Liver (tissue), 9 donors: ENCODE data around the gene TIMP3. TPM values are rescaled to one million over a fixed set of nuclear protein-coding genes. Genes with fewer than 3 reads are reported as not detected.

Experiments used
- DNase-seq: peaks from one replicate; pipeline ENCODE4 v3.0.0-alpha.2; 2017; ENCODE audit warnings: low spot score
- H3K27ac ChIP-seq, 2 donors: one replicate each; pipeline ENCODE4 v1.7.0; 2013; ENCODE audit warnings: inconsistent platforms in 2 of 2, low read length in 2 of 2, control low read depth in 1 of 2, low read depth in 1 of 2, mild to moderate bottlenecking in 1 of 2
- H3K27me3 ChIP-seq, 4 donors: one replicate each; pipeline versions ENCODE4 v1.6.1 to v1.7.0; 2013; ENCODE audit warnings: low read length in 3 of 4, inconsistent platforms in 1 of 4, mild to moderate bottlenecking in 1 of 4, moderate library complexity in 1 of 4; ENCODE audit not compliant: control insufficient read depth in 4 of 4, insufficient read depth in 4 of 4
- H3K36me3 ChIP-seq, 4 donors: one replicate each; pipeline versions ENCODE4 v1.6.1 to v1.7.0; 2013; ENCODE audit warnings: low read length in 3 of 4, mild to moderate bottlenecking in 3 of 4, low read depth in 1 of 4, moderate library complexity in 1 of 4; ENCODE audit not compliant: control insufficient read depth in 4 of 4, insufficient read depth in 3 of 4
- H3K4me1 ChIP-seq, 4 donors: one replicate each; pipeline versions ENCODE4 v1.6.1 to v1.7.0; 2013; ENCODE audit warnings: low read length in 3 of 4, mild to moderate bottlenecking in 3 of 4, moderate library complexity in 1 of 4; ENCODE audit not compliant: control insufficient read depth in 4 of 4, insufficient read depth in 4 of 4
- H3K4me3 ChIP-seq, 3 donors: one replicate each; pipeline versions ENCODE4 v1.6.1 to v1.7.0; 2013; ENCODE audit warnings: low read length in 3 of 3, control low read depth in 1 of 3, low read depth in 1 of 3, mild to moderate bottlenecking in 1 of 3
- H3K9ac ChIP-seq, 2 donors: one replicate each; pipeline ENCODE4 v1.7.0; 2013; ENCODE audit warnings: low read length in 2 of 2, mild to moderate bottlenecking in 2 of 2, moderate library complexity in 2 of 2, control low read depth in 1 of 2, low read depth in 1 of 2
- H3K9me3 ChIP-seq, 4 donors: one replicate each; pipeline versions ENCODE4 v1.6.1 to v1.7.0; 2013; ENCODE audit warnings: low read length in 3 of 4; ENCODE audit not compliant: control insufficient read depth in 4 of 4
- EGR1 ChIP-seq, 2 donors: IDR thresholded peaks; 2 replicates each; pipeline ENCODE4 v1.6.1; 2016 to 2018; ENCODE audit warnings: antibody characterized with exemption in 2 of 2, low read depth in 2 of 2
- FOXA1 ChIP-seq: IDR thresholded peaks from 2 replicates; pipeline ENCODE4 v1.6.1; 2016; ENCODE audit warnings: antibody characterized with exemption
- FOXA2 ChIP-seq: IDR thresholded peaks from 2 replicates; pipeline ENCODE4 v1.6.1; 2016; ENCODE audit warnings: antibody characterized with exemption
- GABPA ChIP-seq, 2 donors: IDR thresholded peaks in 1 of 2; conservative IDR thresholded peaks in 1 of 2; 2 replicates each; pipeline ENCODE4 v1.6.1; 2016; ENCODE audit warnings: antibody characterized with exemption in 2 of 2, mild to moderate bottlenecking in 1 of 2, moderate library complexity in 1 of 2
- HNF4A ChIP-seq, 2 donors: conservative IDR thresholded peaks; 2 replicates each; pipeline ENCODE4 v1.6.1; 2016; ENCODE audit warnings: antibody characterized with exemption in 2 of 2, mild to moderate bottlenecking in 2 of 2
- HNF4G ChIP-seq: IDR thresholded peaks from 2 replicates; pipeline ENCODE4 v1.6.1; 2016; ENCODE audit warnings: antibody characterized with exemption
- JUND ChIP-seq, 2 donors: IDR thresholded peaks; 2 replicates each; pipeline ENCODE4 v1.6.1; 2016; ENCODE audit warnings: antibody characterized with exemption in 2 of 2
- MAX ChIP-seq: IDR thresholded peaks from 2 replicates; pipeline ENCODE4 v1.6.1; 2016; ENCODE audit warnings: antibody characterized with exemption
- NR2F2 ChIP-seq: IDR thresholded peaks from 2 replicates; pipeline ENCODE4 v1.6.1; 2016; ENCODE audit warnings: antibody characterized with exemption
- RAD21 ChIP-seq, 2 donors: IDR thresholded peaks; 2 replicates each; pipeline ENCODE4 v1.6.1; 2016; ENCODE audit warnings: antibody characterized with exemption in 2 of 2, mild to moderate bottlenecking in 2 of 2
- REST ChIP-seq: IDR thresholded peaks from 2 replicates; pipeline ENCODE4 v1.6.1; 2016; ENCODE audit warnings: antibody characterized with exemption, mild to moderate bottlenecking
- RXRA ChIP-seq, 2 donors: IDR thresholded peaks; 2 replicates each; pipeline ENCODE4 v1.6.1; 2017 to 2018; ENCODE audit warnings: antibody characterized with exemption in 2 of 2, mild to moderate bottlenecking in 1 of 2
- SP1 ChIP-seq: IDR thresholded peaks from 2 replicates; pipeline ENCODE4 v1.6.1; 2018; ENCODE audit warnings: antibody characterized with exemption, mild to moderate bottlenecking
- TAF1 ChIP-seq: conservative IDR thresholded peaks from 2 replicates; pipeline ENCODE4 v1.6.1; 2016; ENCODE audit warnings: antibody characterized with exemption, mild to moderate bottlenecking
- YY1 ChIP-seq: IDR thresholded peaks from 2 replicates; pipeline ENCODE4 v1.6.1; 2016; ENCODE audit warnings: antibody characterized with exemption, mild to moderate bottlenecking
- ZBTB33 ChIP-seq: IDR thresholded peaks from 2 replicates; pipeline ENCODE4 v1.6.1; 2016; ENCODE audit warnings: antibody characterized with exemption
- WGBS: extraction: QIAGEN DNeasy Blood & Tissue Kit; methylation state at CpG from one replicate; pipeline ENCODE4 v1.1.7; 2013; 5-methylcytosine and 5-hydroxymethylcytosine counted together
- polyA plus RNA-seq, 2 donors: library from polyadenylated mRNA; stranded (reverse) in 1 of 2; unstranded in 1 of 2; fragments of 200-250 nt in 1 of 2; fragments of >200 nt in 1 of 2; fragmentation: Nextera tagmentation in 1 of 2; extraction: Ambion mirVana in 1 of 2; gene quantifications; one replicate each; pipeline versions ENCODE4 v1.2.1 to v1.2.3, GENCODE V29; 2013 to 2015
- total RNA-seq, 2 donors: library from RNA; depleted of rRNA; stranded (reverse); fragments of >200 nt; gene quantifications; one replicate each; pipeline ENCODE4 v1.2.3, GENCODE V29; 2014
- TF ChIP-seq, protein P1 (sequence below): IDR thresholded peaks from 2 replicates; pipeline ENCODE4 v1.6.1; 2016; ENCODE audit warnings: antibody characterized with exemption
- TF ChIP-seq, protein P2 (sequence below): fragments of 150-350 bp; IDR thresholded peaks from 2 replicates; pipeline ENCODE4 v1.5.1; 2017; ENCODE audit warnings: improper control_type of control experiment, low read depth, low read length; ENCODE audit not compliant: missing input control
- donor health status: healthy.
- donor health status: healthy.
- donor health status: healthy.
- donor health status: healthy.
- donor health status: healthy.

The TIMP3 gene
- total and polyA plus RNA-seq, 4 donors = 28.0 to 44.0 (median 31.2) TPM

DNA sequence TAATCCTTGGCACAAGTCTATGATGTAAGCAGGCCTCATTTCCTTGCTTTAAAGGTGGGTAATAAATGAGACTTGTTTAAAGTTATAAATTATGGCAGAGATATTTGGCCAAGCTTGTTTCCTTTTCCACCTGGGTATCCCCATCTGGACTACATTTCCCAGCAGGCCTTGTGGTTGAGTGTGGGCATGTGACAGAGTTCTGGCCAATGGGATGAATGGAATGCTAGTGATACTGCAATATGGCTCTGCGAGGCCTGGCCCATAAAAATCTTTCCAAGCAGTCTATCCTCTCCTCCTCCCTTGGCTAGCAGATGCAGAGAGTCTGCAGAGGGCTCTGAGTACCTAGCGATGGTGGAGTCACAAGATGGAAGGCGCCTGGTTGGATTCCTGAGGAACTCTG, 102.5 kb downstream of the TIMP3 start:
- WGBS = 92% methylated on average over 3 of the region's 3 CpGs
- Histone ChIP-seq H3K27me3 (no peaks in the 10 kb centered on the region), H3K9ac (no peak overlapping the region), H3K9me3 (no peaks in the 10 kb centered on the region), H3K4me1 (no peaks in the 10 kb centered on the region), H3K36me3 (no peaks in the 10 kb centered on the region), H3K4me3 (no peak overlapping the region), H3K27ac (no peak overlapping the region)
- peak; percentile 63 for DNase-seq
- TF ChIP-seq SP1 = no peak
- TF ChIP-seq RAD21 (IDR thresholded peaks at IDR 0.05) = no peak
- TF ChIP-seq JUND (IDR thresholded peaks at IDR 0.05) = no peak
- TF ChIP-seq NR2F2 = no peak
- no peak for TF ChIP-seq GABPA (IDR thresholded peaks at IDR 0.05 in 1 of 2, conservative IDR thresholded peaks at IDR 0.05 in 1 of 2)
- TF ChIP-seq ZBTB33 = no peak
- TF ChIP-seq FOXA1 = no peak
- TF ChIP-seq RXRA (IDR thresholded peaks at IDR 0.05) = no peak
- TF ChIP-seq, protein P1, sequence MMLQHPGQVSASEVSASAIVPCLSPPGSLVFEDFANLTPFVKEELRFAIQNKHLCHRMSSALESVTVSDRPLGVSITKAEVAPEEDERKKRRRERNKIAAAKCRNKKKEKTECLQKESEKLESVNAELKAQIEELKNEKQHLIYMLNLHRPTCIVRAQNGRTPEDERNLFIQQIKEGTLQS = no peak
- TF ChIP-seq, protein P2, sequence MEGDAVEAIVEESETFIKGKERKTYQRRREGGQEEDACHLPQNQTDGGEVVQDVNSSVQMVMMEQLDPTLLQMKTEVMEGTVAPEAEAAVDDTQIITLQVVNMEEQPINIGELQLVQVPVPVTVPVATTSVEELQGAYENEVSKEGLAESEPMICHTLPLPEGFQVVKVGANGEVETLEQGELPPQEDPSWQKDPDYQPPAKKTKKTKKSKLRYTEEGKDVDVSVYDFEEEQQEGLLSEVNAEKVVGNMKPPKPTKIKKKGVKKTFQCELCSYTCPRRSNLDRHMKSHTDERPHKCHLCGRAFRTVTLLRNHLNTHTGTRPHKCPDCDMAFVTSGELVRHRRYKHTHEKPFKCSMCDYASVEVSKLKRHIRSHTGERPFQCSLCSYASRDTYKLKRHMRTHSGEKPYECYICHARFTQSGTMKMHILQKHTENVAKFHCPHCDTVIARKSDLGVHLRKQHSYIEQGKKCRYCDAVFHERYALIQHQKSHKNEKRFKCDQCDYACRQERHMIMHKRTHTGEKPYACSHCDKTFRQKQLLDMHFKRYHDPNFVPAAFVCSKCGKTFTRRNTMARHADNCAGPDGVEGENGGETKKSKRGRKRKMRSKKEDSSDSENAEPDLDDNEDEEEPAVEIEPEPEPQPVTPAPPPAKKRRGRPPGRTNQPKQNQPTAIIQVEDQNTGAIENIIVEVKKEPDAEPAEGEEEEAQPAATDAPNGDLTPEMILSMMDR = no peak
- no peak for TF ChIP-seq TAF1
- no peak for TF ChIP-seq EGR1 (IDR thresholded peaks at IDR 0.05; ENCODE audit: low read depth in 2 of 2)
- TF ChIP-seq HNF4G = no peak
- TF ChIP-seq FOXA2 = no peak
- TF ChIP-seq REST = no peak
- no peak for TF ChIP-seq MAX
- TF ChIP-seq HNF4A (conservative IDR thresholded peaks at IDR 0.05) = no peak
- TF ChIP-seq YY1 = no peak
